H7 (cell line): ENCODE results near the gene KDM5A. TPM values are rescaled to one million over a fixed set of nuclear protein-coding genes. Genes with fewer than 3 reads are reported as not detected.
"Not testable (repeated sequence)": the region's sequence is repeated elsewhere in the genome, so short reads cannot be mapped to it uniquely, and the experiment has no call there.

ENCODE experiments used
- DNase-seq: peaks from one replicate; pipeline ENCODE4 v3.0.0; 2012
- H3K27me3 ChIP-seq: 2 replicates; pipeline ENCODE4 v1.6.0; 2011; ENCODE audit warnings: mild to moderate bottlenecking, low read length; ENCODE audit not compliant: control insufficient read depth, insufficient read depth
- H3K36me3 ChIP-seq: replicated peaks from 2 replicates; pipeline ENCODE4 v1.5.1; 2011; ENCODE audit warnings: low read length; ENCODE audit not compliant: control insufficient read depth, insufficient read depth
- H3K4me3 ChIP-seq: 2 replicates; pipeline ENCODE4 v1.5.1; 2011; ENCODE audit warnings: low read depth, mild to moderate bottlenecking, control low read depth, low read length, moderate library complexity; ENCODE audit not compliant: insufficient read depth
- total RNA-seq: library from RNA; depleted of rRNA; stranded (reverse); fragments of >200 nt; shearing (Covaris generic); gene quantifications from 2 replicates; pipeline ENCODE4 v1.2.3, GENCODE V29; 2014

Gene KDM5A
- total RNA-seq, 1 experiment from 2014 or later = 17.5 TPM

DNA sequence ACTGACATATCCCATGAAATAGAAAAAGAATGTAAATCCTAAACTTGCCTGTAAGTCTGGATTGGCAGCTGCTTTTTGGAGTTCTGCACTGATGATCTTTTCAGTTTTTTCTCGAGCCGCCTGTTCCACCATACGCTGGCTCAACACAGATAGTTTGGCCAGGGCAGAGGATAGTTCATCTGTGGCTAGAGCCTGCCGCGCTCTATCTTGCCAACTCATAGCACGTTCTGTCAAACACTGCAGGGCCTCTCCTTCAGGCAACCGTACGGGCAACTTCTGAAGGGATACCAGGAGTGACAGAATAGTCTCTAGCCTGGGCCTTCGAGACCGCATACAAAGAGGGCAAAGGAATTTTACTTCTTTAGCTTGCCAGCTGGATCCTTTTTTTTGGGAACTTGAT lies 81.7 kb downstream of the KDM5A start:
- Histone ChIP-seq H3K4me3 (no peak overlapping the region), H3K27me3 (no peaks in the 10 kb centered on the region), H3K36me3 (peaks cover 6% of the 10 kb centered on the region)
- no peak for DNase-seq

DNA sequence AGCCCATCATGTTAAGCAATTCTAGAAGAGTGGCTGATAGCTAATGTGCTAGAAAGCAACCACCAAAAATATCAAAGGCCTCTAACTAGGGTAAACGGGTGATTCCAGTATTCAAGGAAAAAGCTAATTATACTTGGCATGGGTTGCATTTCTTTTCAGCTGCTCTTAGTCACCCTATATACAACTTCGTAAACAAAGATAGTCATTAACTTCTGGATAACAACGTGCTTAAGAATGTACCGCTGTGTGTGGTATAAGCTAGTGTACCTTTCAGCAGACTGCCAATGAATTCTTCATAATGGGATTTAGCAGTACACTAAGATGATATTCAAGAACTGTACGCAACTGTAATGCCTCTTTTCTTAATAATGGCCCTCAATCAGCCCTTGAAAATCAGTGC lies 84.3 kb downstream of the KDM5A start:
- H3K36me3 ChIP-seq = peaks cover 6% of the 10 kb centered on the region
- H3K4me3 ChIP-seq = no peak overlapping the region
- H3K27me3 ChIP-seq = no peaks in the 10 kb centered on the region
- DNase-seq = no peak

DNA sequence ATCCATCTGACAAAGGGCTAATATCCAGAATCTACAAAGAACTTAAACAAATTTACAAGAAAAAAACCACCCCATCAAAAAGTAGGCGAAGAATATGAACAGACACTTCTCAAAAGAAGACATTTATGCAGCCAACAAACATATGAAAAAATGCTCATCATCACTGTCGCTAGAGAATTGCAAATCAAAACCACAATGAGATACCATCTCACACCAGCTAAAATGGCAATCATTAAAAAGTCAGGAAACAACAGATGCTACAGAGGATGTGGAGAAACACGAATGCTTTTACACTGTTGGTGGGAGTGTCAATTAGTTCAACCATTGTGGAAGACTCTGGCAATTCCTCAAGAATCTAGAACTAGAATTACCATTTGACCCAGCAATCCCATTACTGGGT lies 86.4 kb downstream of the KDM5A start:
- not testable (repeated sequence) for DNase-seq, H3K27me3 ChIP-seq, H3K4me3 ChIP-seq, H3K36me3 ChIP-seq

DNA sequence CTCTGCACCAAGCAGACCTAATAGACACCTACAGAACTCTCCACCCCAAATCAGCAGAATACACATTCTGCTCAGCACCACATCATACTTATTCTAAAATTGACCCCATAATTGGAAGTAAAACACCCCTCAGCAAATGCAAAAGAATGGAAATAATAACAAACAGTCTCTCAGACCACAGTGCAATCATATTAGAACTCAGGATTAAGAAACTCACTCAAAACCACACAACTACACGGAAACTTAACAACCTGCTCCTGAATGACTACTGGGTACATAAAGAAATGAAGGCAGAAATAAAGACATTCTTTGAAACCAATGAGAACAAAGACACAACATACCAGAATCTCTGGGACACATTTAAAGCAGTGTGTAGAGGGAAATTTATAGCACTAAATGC lies 89.0 kb downstream of the KDM5A start:
- not testable (repeated sequence) for H3K36me3 ChIP-seq, H3K27me3 ChIP-seq, H3K4me3 ChIP-seq

DNA sequence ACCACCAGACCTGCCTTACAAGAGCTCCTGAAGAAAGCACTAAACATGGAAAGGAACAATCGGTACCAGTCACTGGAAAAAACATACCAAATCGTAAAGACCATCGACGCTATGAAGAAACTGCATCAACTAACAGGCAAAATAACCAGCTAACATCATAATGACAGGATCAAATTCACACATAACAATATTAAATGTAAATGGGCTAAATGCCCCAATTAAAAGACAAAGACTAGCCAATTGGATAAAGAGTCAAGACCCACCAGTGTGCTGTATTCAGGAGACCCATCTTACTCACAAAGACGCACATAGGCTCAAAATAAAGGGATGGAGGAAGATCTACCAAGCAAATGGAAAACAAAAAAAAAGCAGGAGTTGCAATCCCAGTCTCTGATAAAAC lies 89.6 kb downstream of the KDM5A start:
- not testable (repeated sequence) for H3K36me3 ChIP-seq, H3K4me3 ChIP-seq

More for the DNA sequence above, 89.0 kb downstream of the KDM5A start:
- DNase-seq = not testable (repeated sequence)

DNA sequence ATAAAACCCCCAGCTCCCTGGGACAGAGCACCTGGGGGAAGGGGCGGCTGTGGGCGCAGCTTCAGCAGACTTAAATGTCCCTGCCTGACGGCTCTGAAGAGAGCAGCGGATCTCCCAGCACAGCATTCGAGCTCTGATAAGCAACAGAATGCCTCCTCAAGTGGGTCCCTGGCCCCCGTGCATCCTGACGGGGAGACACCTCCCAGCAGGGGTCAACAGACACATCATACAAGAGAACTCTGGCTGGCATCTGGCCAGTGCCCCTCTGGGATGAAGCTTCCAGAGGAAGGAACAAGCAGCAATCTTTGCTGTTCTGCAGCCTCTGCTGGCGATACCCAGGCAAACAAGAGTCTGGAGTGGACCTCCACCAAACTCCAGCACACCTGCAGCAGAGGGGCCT lies 91.1 kb downstream of the KDM5A start:
- H3K36me3 ChIP-seq, DNase-seq, H3K27me3 ChIP-seq, H3K4me3 ChIP-seq: not testable (repeated sequence)

More for the DNA sequence above, 89.6 kb downstream of the KDM5A start:
- not testable (repeated sequence) for H3K27me3 ChIP-seq, DNase-seq

DNA sequence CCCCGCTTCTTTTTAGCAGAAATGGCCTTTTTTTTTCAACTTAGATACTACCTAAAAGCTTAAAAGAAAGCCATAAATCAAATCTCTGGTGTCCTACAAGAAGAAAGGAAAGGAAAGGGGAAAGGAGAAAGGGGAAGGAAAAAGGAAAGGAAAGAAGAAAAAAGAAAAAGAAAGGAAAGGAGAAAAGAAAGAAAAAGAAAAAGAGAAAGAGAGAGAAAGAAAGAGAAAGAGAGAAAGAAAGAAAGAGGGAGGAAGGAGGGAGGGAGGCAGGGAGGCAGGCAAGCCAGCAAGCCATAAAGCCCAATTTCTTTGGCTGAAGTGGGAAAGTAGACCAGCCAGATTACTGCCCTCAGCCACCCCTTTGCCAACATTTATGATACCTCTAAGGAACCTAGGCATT lies 94.0 kb downstream of the KDM5A start:
- H3K27me3 ChIP-seq = no peaks in the 10 kb centered on the region
- peaks cover 7% of the 10 kb centered on the region for H3K36me3 ChIP-seq
- DNase-seq = no peak
- no peak overlapping the region for H3K4me3 ChIP-seq

DNA sequence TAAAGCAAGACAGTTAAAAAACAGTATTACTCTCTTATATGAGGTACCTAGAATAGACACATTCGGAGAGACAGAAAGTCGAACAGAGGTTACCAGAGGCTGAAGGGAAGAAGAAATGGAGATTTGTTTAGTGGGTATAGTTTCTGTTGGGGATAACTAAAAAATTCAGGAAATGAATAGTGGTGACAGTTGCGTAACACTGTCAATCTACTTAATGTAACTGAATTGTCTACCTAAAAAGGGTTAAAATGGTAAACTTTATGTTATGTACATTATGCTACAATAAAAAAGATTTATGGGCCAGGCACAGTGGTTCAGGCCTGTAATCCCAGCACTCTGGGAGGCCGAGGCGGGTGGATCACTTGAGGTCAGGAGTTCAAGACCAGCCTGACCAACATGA lies 95.9 kb downstream of the KDM5A start:
- no peak for DNase-seq
- Histone ChIP-seq H3K27me3 (no peaks in the 10 kb centered on the region), H3K36me3 (peaks cover 7% of the 10 kb centered on the region), H3K4me3 (no peak overlapping the region)

DNA sequence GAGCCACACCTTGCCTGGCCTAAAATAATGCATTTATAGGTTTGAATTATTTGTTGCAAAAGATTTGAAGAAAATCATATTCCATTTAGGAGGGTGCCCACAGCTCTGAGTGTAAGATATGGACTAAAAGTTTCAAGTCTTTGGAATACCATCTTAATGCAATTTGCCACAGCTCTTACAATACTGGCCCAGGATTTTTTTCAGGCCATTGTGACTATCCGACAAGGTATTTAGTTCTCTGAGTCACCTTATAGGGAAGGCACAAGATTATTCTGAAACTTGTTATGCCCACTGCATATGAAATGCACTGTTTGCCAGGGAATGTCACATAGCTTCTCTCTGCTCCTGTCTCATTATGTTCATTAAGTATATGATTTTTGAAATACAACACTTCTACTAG lies 96.9 kb downstream of the KDM5A start:
- no peak for DNase-seq
- Histone ChIP-seq H3K4me3 (no peak overlapping the region), H3K36me3 (peaks cover 7% of the 10 kb centered on the region), H3K27me3 (no peaks in the 10 kb centered on the region)

DNA sequence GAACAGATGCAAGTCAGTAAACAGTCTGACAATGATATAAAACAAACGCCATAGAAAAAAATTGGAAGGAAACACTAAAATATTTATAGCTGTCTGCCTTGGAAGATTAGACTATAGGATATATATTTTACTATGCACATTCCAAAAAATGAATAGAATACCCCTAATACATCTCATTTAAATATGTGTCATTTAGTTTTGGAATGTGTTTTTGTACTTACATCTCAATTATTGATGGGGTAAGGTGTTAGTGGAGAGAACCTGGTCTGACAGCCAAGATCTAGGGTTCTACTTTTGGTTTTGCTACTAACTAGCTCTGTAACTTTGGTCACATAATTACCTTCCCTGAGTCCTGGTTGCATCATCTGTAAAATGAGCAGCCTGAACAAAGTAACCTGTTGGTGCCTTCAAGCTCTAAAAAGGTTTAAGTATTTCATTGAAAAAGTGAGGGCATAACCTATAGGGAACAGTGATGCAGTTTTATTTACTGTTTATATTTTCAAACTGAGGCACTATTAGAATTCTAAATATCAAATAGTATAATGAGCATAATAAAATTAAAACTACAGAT lies 97.9 kb downstream of the KDM5A start:
- Histone ChIP-seq H3K4me3 (no peak overlapping the region), H3K27me3 (no peaks in the 10 kb centered on the region), H3K36me3 (peaks cover 4% of the 10 kb centered on the region)
- DNase-seq = no peak

DNA sequence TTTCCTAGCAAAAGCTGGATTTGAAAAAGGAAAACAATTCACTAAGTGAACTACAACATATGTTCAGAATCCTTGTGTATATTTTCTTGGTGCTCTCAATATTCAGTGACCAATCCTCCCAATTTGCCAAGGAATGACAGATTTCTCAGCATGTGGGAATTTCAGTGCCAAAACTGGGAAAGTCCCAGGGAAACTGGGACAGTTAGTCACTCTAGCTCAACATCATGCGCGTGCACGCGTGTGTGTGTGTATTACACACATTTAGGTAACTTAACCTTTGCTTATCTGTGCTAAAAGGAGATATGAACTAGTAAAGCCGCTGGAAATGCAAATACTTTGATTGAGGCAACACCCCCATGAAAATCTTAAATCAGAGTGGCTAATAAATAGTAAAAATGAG lies 100.4 kb downstream of the KDM5A start:
- Histone ChIP-seq H3K27me3 (no peaks in the 10 kb centered on the region), H3K36me3 (peaks cover 6% of the 10 kb centered on the region), H3K4me3 (no peak overlapping the region)
- DNase-seq = no peak

DNA sequence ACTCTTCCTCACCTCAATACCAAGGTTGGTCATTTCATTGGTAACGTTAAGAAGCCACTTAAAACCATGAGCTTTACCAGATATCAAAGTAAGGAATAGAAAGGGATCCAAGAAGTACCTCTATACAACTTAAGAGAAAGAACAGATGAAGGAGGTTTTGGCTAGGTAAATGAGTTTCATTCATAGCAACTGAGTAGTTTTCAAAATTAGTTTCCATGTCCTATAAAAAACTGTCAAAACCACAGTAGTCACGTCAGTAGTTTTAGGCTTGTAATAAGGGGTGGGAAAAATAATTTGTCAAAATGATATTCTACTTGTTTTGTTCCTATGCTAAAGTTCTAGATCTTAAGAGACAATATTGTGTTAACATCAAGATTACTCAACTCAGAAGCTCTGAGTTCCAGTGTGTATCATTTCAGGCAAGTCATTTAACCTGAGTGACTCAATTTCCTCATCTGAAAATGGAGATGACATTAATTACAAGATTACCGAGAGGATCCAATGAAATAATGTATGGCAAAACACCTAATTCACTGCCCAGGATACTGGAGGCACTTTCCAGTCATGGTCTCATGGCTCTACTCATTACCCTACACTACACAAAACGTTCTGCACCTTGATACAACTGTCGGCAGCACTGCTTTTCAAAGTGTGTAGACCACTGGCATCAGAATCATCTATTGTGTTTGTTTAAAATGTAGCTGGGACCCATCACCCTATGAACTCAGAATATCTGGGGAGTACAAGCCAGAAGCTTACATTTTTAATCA lies 102.4 kb downstream of the KDM5A start:
- no peak overlapping the region for H3K4me3 ChIP-seq
- peaks cover 3% of the 10 kb centered on the region; the same call in 1 of the 2 replicates for H3K36me3 ChIP-seq
- no peak for DNase-seq

DNA sequence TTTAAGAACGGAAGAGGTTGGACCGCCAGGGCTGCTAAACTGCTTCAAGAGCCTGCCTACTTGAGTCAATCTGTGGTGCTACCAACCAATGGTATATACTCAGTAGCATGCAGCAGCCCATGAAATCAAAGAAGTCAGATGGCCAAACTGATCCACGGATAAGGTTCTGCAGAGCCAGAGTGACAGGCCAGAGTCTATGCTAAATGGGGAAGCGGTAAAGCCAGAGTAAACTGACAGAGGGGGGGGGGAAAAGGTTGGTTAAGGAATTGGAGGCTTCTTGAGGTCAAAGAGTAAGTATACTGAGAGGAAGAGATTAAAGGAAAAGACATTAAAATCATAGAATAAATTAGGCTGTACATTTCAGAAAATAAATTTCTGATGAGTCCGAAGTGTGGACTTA lies 111.1 kb downstream of the KDM5A start:
- DNase-seq = no peak
- Histone ChIP-seq H3K4me3 (no peak overlapping the region), H3K36me3 (no peaks in the 10 kb centered on the region), H3K27me3 (no peaks in the 10 kb centered on the region)

More for the DNA sequence above, 102.4 kb downstream of the KDM5A start:
- H3K27me3 ChIP-seq = no peaks in the 10 kb centered on the region

DNA sequence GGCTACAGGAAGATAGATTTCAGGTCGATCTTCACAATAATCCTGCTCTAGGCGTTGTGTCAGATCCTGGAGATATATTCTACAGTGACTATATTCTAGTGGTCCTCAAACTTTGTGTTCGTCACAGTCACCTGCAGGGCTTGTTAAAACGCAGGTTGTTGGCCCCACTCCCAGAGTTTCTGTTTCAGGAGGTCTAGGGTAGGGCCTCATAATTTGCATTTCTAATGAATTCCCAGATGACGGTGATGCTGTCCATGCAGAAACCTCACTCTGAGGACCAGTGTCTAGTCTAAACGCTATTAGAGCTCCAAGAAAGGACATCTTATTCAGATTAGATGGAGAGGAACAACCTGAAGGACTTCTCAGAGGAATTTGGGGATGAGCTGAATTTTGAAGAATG lies 113.3 kb downstream of the KDM5A start:
- Histone ChIP-seq H3K36me3 (no peaks in the 10 kb centered on the region), H3K4me3 (no peak overlapping the region), H3K27me3 (no peaks in the 10 kb centered on the region)
- DNase-seq = no peak

DNA sequence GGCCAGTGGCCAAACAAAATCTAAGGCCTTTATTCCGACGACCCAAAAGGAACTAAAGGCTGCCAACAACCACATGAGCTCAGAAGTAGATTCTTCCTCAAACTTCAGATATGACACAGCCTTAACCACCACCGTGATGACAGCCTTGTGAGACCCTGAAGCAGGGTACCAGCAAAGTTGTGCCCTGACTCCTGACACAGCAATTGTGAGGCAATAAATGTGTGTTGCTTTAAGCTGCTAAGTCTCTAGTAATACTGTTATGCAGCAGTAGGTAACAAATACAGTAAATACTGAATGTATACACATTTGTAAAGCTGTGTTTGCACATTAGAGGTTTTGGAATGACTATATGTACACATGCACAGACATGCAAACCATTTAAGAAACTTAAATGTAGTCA lies 115.7 kb downstream of the KDM5A start:
- DNase-seq = no peak
- Histone ChIP-seq H3K4me3 (no peak overlapping the region), H3K36me3 (no peaks in the 10 kb centered on the region), H3K27me3 (no peaks in the 10 kb centered on the region)
